HepG2 (cell line): ENCODE measurements around the gene HIPK2. TPM values are rescaled to one million over a fixed set of nuclear protein-coding genes. Genes with fewer than 3 reads are reported as not detected.

ENCODE experiments used
- ATAC-seq: fragments of 200-7000 bp; cut with Tn5 transposase; 3 replicates; pipeline ENCODE4 v1.9.1; 2020; ENCODE audit warnings: mild to moderate bottlenecking, moderate library complexity
- BruUV-seq: library from RNA; stranded (reverse); fragments of 400-500 nt; replicated peaks from 2 replicates; lab custom pipeline; 2021; lab: Mats Ljungman, UMichigan
- CTCF ChIA-PET: fragments of 300-600 bp; formaldehyde crosslinking; extraction: SDS; loops from one replicate; lab custom pipeline; 2021; ENCODE audit warnings: low total read pairs, inconsistent platforms, low intra/inter-chr PET ratio; lab: Yijun Ruan, JAX
- POLR2A ChIA-PET: fragments of 350-600 bp; sonication (Branson Sonifier 250); formaldehyde crosslinking; loops from one replicate; lab custom pipeline; 2020; ENCODE audit warnings: antibody characterized with exemption, inconsistent platforms; lab: Yijun Ruan, JAX
- DNase-seq: peaks from one replicate; pipeline ENCODE4 v3.0.0-alpha.2; 2015; ENCODE audit warnings: low spot score
- FAIRE-seq: peaks from 3 replicates; lab custom pipeline; 2011; peaks lifted over from hg19 to GRCh38; lab: Jason Lieb, UNC
- H2AFZ ChIP-seq: one replicate; pipeline ENCODE4 v1.6.1; 2011; ENCODE audit warnings: low read length, inconsistent platforms
- H3K27ac ChIP-seq: fragments of 300-600 bp; 3 replicates; pipeline ENCODE4 v1.8.0; 2011; ENCODE audit warnings: mixed run types, mild to moderate bottlenecking, mixed read lengths, low read length, inconsistent platforms; ENCODE audit not compliant: insufficient read depth; ENCODE audit errors: extremely low read length
- H3K27me3 ChIP-seq, 2 experiments: fragments of 200-600 bp in 1 of 2; 2 replicates in 1 of 2; 3 replicates in 1 of 2; pipeline versions ENCODE4 v1.6.0 to v1.8.0; 2011; ENCODE audit warnings: low read length in 2 of 2, mild to moderate bottlenecking in 2 of 2, moderate library complexity in 2 of 2, inconsistent platforms in 1 of 2; ENCODE audit not compliant: insufficient read depth in 2 of 2, control insufficient read depth in 1 of 2
- H3K36me3 ChIP-seq, 2 experiments: fragments of 200-600 bp in 1 of 2; replicated peaks in 1 of 2; 2 replicates in 1 of 2; 3 replicates in 1 of 2; pipeline versions ENCODE4 v1.5.1 to v1.8.0; 2011; ENCODE audit warnings: low read length in 2 of 2, inconsistent platforms in 1 of 2; ENCODE audit not compliant: insufficient read depth in 2 of 2, control insufficient read depth in 1 of 2
- H3K4me1 ChIP-seq: 2 replicates; pipeline ENCODE4 v1.5.1; 2012; ENCODE audit warnings: low read length, inconsistent platforms; ENCODE audit not compliant: insufficient read depth
- H3K4me2 ChIP-seq: 2 replicates; pipeline ENCODE4 v1.6.0; 2011; ENCODE audit warnings: low read depth, low read length, inconsistent platforms
- H3K4me3 ChIP-seq, 3 experiments: fragments of 200-600 bp in 1 of 3; sonication (generic), shearing (Covaris generic) in 1 of 3; replicated peaks in 1 of 3; 2 replicates each; pipeline ENCODE4 v1.5.1; 2011 to 2016; ENCODE audit warnings: low read length in 3 of 3, inconsistent platforms in 2 of 3, low read depth in 2 of 3, mild to moderate bottlenecking in 2 of 3, control low read depth in 1 of 3, mixed read lengths in 1 of 3; ENCODE audit not compliant: insufficient read depth in 1 of 3
- H3K79me2 ChIP-seq: one replicate; pipeline ENCODE4 v1.6.1; 2011; ENCODE audit warnings: low read length, inconsistent platforms; ENCODE audit not compliant: insufficient read depth
- H3K9ac ChIP-seq: 2 replicates; pipeline ENCODE4 v1.6.0; 2011; ENCODE audit warnings: mild to moderate bottlenecking, low read depth, low read length, inconsistent platforms; ENCODE audit not compliant: insufficient read depth
- H3K9me3 ChIP-seq: 2 replicates; pipeline ENCODE4 v1.5.1; 2012; ENCODE audit warnings: mild to moderate bottlenecking, low read length
- H4K20me1 ChIP-seq: 2 replicates; pipeline ENCODE4 v1.6.0; 2011; ENCODE audit warnings: inconsistent platforms, mild to moderate bottlenecking, low read length, moderate library complexity; ENCODE audit not compliant: insufficient read depth
- BHLHE40 ChIP-seq: IDR thresholded peaks from 2 replicates; pipeline ENCODE4 v1.6.1; 2011; ENCODE audit warnings: low read length, improper control_type of control experiment
- SNAPC4 ChIP-seq: sonication (generic); formaldehyde crosslinking; IDR thresholded peaks from 2 replicates; pipeline ENCODE4 v1.4.0; 2020; ENCODE audit warnings: mild to moderate bottlenecking, missing genetic modification reagents
- TBP ChIP-seq: sonication (generic); formaldehyde crosslinking; IDR thresholded peaks from 2 replicates; pipeline ENCODE4 v1.5.0; 2020; ENCODE audit warnings: missing genetic modification reagents
- ZFP36 ChIP-seq: fragments of 150-350 bp; IDR thresholded peaks from 2 replicates; pipeline ENCODE4 v1.6.1; 2018; ENCODE audit warnings: borderline replicate concordance, low read length, low read depth; ENCODE audit not compliant: partially characterized antibody
- ZNF496 ChIP-seq: sonication (generic); formaldehyde crosslinking; IDR thresholded peaks from 2 replicates; pipeline ENCODE4 v1.8.1; 2023; ENCODE audit warnings: mild to moderate bottlenecking, moderate library complexity, missing genetic modification reagents; ENCODE audit not compliant: insufficient replicate concordance
- WGBS: methylation state at CpG from one replicate; pipeline ENCODE4 v1.1.6; 2017; ENCODE audit warnings: low lambda C conversion rate; 5-methylcytosine and 5-hydroxymethylcytosine counted together
- in situ Hi-C: cut with HindIII; loops from 2 replicates; pipeline ENCODE4 v1.10.0; 2017; ENCODE audit warnings: low pct_unique_long_range_greater_than_20kb; ENCODE audit not compliant: extremely low pct_ligation_motif_present
- intact Hi-C: fragments of 100-400 bp; cut with micrococcal nuclease; formaldehyde crosslinking; loops from one replicate; pipeline ENCODE4 v1.10.0; 2022; ENCODE audit not compliant: unreplicated experiment
- polyA plus RNA-seq, 8 experiments: library from polyadenylated mRNA; depleted of rRNA in 3 of 8; stranded (reverse) in 7 of 8; unstranded in 1 of 8; fragments of >200 nt; fragmentation: Illumina TruSeq in 4 of 8; extraction: Trizol in 4 of 8; gene quantifications; 2 replicates each; pipeline versions ENCODE4 v1.2.1 to v1.2.3, GENCODE V29; 2011 to 2016; ENCODE audit warnings: low read depth in 4 of 8, missing spikeins in 1 of 8, mixed read lengths in 1 of 8; ENCODE audit not compliant: insufficient read depth in 1 of 8
- total RNA-seq, 5 experiments: library from RNA; depleted of rRNA; stranded (reverse); fragments of >200 nt; fragmentation: Illumina TruSeq; extraction: Trizol; gene quantifications; 2 replicates each; pipeline ENCODE4 v1.2.3, GENCODE V29; 2016; ENCODE audit warnings: low read depth in 1 of 5
- TF ChIP-seq, protein P1 (sequence below): sonication (generic); formaldehyde crosslinking; IDR thresholded peaks from 2 replicates; pipeline ENCODE4 v1.5.1; 2020; ENCODE audit warnings: missing genetic modification reagents, mild to moderate bottlenecking, borderline replicate concordance

The HIPK2 gene
- total and polyA plus RNA-seq, 2 of the 13 experiments (the other 11 are each of a cell fraction or from before 2014, with no cell fraction given), result 14.4 to 20.2 TPM

DNA sequence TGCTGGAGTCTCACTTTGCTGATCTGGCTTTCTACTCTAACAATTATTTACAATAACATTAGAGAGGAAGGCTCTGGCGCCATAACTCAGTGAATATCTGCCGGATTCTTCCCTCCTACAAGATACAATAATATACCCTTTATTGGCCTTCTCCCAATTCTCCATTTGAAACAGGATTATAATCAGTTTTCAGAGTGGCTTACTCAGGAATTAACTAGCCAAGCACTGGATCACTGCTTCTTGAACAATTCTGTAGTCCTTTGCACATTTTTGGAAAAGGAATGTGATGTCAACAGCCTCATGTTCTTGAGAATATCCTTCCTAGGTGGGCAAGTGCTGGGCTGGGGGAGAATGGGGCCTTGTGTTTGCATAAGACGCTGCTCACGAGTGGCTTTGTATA lies 125.9 kb downstream of the HIPK2 start (continued):
- no peak for TF ChIP-seq SNAPC4

DNA sequence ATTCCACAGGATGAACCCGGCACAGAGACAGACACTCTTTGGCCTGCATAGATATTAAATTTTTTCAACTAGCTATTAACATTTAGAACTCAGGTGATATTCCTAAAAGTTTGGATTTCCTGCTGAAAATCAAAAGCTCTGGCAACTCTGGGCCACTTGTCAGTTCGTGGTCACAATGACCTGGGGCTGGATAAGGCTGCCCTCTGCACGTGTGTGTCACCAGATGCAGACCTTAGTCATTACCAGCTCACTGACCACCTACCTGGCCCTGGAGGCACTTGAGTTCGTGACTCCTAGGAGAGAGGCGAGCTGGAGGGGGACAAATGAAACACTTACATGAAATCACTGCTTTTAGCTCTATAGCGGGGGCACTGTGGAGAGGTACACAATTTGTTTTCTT lies 126.5 kb downstream of the HIPK2 start:
- POLR2A ChIA-PET, result interaction anchor here (0.6 to 2.2 kb wide), 2 partner anchors 9 to 1251 kb away, joined by 3 to 7 read pairs; no protein-coding TSS in a partner anchor
- DNase-seq, result no peak

More for the DNA sequence above, 126.5 kb downstream of the HIPK2 start:
- CTCF ChIA-PET, result no interaction called here
- TF ChIP-seq, protein P1, sequence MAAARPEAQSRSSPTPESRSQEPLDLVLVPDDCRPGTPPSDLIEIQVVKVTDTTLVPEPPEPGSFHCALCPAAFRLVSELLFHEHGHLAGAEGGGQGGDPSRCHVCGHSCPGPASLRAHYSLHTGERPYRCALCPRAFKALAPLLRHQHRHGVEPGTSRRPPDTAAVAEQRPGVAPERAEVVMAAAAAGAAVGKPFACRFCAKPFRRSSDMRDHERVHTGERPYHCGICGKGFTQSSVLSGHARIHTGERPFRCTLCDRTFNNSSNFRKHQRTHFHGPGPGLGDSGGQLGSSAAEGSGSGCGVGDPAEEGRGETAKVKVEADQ (CRISPR knock-in tag), result no peak
- TF ChIP-seq TBP (CRISPR knock-in tag), result no peak
- TF ChIP-seq ZFP36, result no peak
- peak; percentile 43; the same call in 1 of the 2 replicates for TF ChIP-seq BHLHE40
- no peak for TF ChIP-seq ZNF496 (CRISPR knock-in tag)
- intact Hi-C loops (loop anchor here (10.0 kb wide), 1 partner anchor 93 kb away; no protein-coding TSS in a partner anchor), in situ Hi-C loops (no loop called here)
- H3K9me3 ChIP-seq, result no peaks in the 10 kb centered on the region
- H3K36me3 ChIP-seq, result peaks cover 7 to 39% of the 10 kb centered on the region in 2 experiments; a peak in 4 of 5 replicates
- peaks cover 9% of the 10 kb centered on the region for H3K79me2 ChIP-seq
- no peaks in the 10 kb centered on the region for H3K27me3 ChIP-seq
- H3K4me2 ChIP-seq, result no peak overlapping the region
- H3K4me1 ChIP-seq, result peaks cover 93% of the 10 kb centered on the region
- BruUV-seq, result no TSS peak
- H4K20me1 ChIP-seq, result no peaks in the 10 kb centered on the region
- no peak overlapping the region for H2AFZ ChIP-seq
- H3K9ac ChIP-seq, result no peak overlapping the region
- ATAC-seq (no peak), FAIRE-seq (no peak)
- H3K4me3 ChIP-seq, result no peak overlapping the region
- whole genome bisulfite sequencing, result 72% methylated on average over 6 of the region's 6 CpGs
- no peak overlapping the region for H3K27ac ChIP-seq
